ENCODE results near the gene HECW1.

DNA sequence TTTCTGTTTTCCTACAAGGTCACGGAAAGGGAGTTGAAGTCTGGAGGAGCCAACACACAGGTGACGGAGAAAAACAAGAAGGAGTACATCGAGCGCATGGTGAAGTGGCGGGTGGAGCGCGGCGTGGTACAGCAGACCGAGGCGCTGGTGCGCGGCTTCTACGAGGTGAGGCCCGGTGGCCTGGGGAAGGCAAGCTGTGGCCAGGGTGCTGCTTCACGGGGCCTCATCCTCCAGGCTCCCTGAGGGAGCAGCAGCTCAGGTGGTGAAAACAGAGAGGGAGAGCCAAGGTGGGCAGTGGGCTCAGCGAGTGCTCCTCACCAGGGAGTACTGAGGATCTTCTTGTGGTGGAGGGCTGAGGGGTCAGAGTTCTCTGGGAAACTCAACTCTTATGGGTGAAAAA is 438.0 kb downstream of the HECW1 start:
- TF ChIP-seq SP1 (IDR thresholded peaks at IDR 0.05) = no peak
- TF ChIP-seq HDGF (IDR thresholded peaks at IDR 0.05; ENCODE audit: borderline replicate concordance) = no peak
- no peak for TF ChIP-seq TARDBP (IDR thresholded peaks at IDR 0.05)

All from HEK293T (cell line).